ENCODE results near the gene CDC123.

The CDC123 gene

GRCh38 chr10:12201543-12201942, 5.6 kb downstream of the CDC123 start:
- no peak for DNase-seq (ENCODE audit: extremely low read depth, insufficient read length)
- peaks cover 9% of the 10 kb centered on the region for H3K36me3 ChIP-seq (ENCODE audit: control insufficient read depth, insufficient read depth, low read length)
- no peak overlapping the region for H3K4me3 ChIP-seq (replicated peaks; ENCODE audit: low read depth, low read length)
- H3K27me3 ChIP-seq (replicated peaks; ENCODE audit: control insufficient read depth, insufficient read depth, low read length) = no peaks in the 10 kb centered on the region
- TF ChIP-seq CTCF (IDR thresholded peaks at IDR 0.05; ENCODE audit: insufficient read depth, low read length, poor library complexity, severe bottlenecking) = no peak

GRCh38 chr10:12202226-12202625, 6.2 kb downstream of the CDC123 start:
- no peaks in the 10 kb centered on the region for H3K27me3 ChIP-seq (replicated peaks; ENCODE audit: control insufficient read depth, insufficient read depth, low read length)
- TF ChIP-seq CTCF (IDR thresholded peaks at IDR 0.05; ENCODE audit: insufficient read depth, low read length, poor library complexity, severe bottlenecking) = no peak
- H3K36me3 ChIP-seq (ENCODE audit: control insufficient read depth, insufficient read depth, low read length) = peaks cover 9% of the 10 kb centered on the region
- DNase-seq (ENCODE audit: extremely low read depth, insufficient read length) = no peak
- H3K4me3 ChIP-seq (replicated peaks; ENCODE audit: low read depth, low read length) = no peak overlapping the region

GRCh38 chr10:12205082-12205481, 9.1 kb downstream of the CDC123 start:
- Histone ChIP-seq H3K36me3 (ENCODE audit: control insufficient read depth, insufficient read depth, low read length) (peaks cover 15% of the 10 kb centered on the region), H3K27me3 (replicated peaks; ENCODE audit: control insufficient read depth, insufficient read depth, low read length) (no peaks in the 10 kb centered on the region), H3K4me3 (replicated peaks; ENCODE audit: low read depth, low read length) (no peak overlapping the region)
- no peak for TF ChIP-seq CTCF (IDR thresholded peaks at IDR 0.05; ENCODE audit: insufficient read depth, low read length, poor library complexity, severe bottlenecking)
- no peak for DNase-seq (ENCODE audit: extremely low read depth, insufficient read length)

GRCh38 chr10:12207114-12207513, 11.1 kb downstream of the CDC123 start:
- peaks cover 13% of the 10 kb centered on the region for H3K36me3 ChIP-seq (ENCODE audit: control insufficient read depth, insufficient read depth, low read length)
- H3K4me3 ChIP-seq (replicated peaks; ENCODE audit: low read depth, low read length) = no peak overlapping the region
- H3K27me3 ChIP-seq (replicated peaks; ENCODE audit: control insufficient read depth, insufficient read depth, low read length) = no peaks in the 10 kb centered on the region
- no peak for DNase-seq (ENCODE audit: extremely low read depth, insufficient read length)
- no peak for TF ChIP-seq CTCF (IDR thresholded peaks at IDR 0.05; ENCODE audit: insufficient read depth, low read length, poor library complexity, severe bottlenecking)

- H3K36me3 ChIP-seq (ENCODE audit: control insufficient read depth, insufficient read depth, low read length) = peaks cover 10% of the 10 kb centered on the region
- DNase-seq (ENCODE audit: extremely low read depth, insufficient read length) = no peak
- no peak for TF ChIP-seq CTCF (IDR thresholded peaks at IDR 0.05; ENCODE audit: insufficient read depth, low read length, poor library complexity, severe bottlenecking)
These were observed 12.5 kb downstream of the CDC123 start for GRCh38 chr10:12208460-12208859.

GRCh38 chr10:12212454-12212853, 16.5 kb downstream of the CDC123 start:
- no peak for DNase-seq (ENCODE audit: extremely low read depth, insufficient read length)
- Histone ChIP-seq H3K27me3 (replicated peaks; ENCODE audit: control insufficient read depth, insufficient read depth, low read length) (no peaks in the 10 kb centered on the region), H3K36me3 (ENCODE audit: control insufficient read depth, insufficient read depth, low read length) (peaks cover 11% of the 10 kb centered on the region), H3K4me3 (replicated peaks; ENCODE audit: low read depth, low read length) (no peak overlapping the region)
- no peak for TF ChIP-seq CTCF (IDR thresholded peaks at IDR 0.05; ENCODE audit: insufficient read depth, low read length, poor library complexity, severe bottlenecking)

More at GRCh38 chr10:12208460-12208859, 12.5 kb downstream of the CDC123 start:
- Histone ChIP-seq H3K27me3 (replicated peaks; ENCODE audit: control insufficient read depth, insufficient read depth, low read length) (no peaks in the 10 kb centered on the region), H3K4me3 (replicated peaks; ENCODE audit: low read depth, low read length) (no peak overlapping the region)
